ENCODE results near the gene IMPDH1. TPM values are rescaled to one million over a fixed set of nuclear protein-coding genes. Genes with fewer than 3 reads are reported as not detected.

Gene IMPDH1
- total and polyA plus RNA-seq, 2 experiments from 2014 or later: 34.7 to 70.5 TPM

- Histone ChIP-seq H3K4me3 (no peak overlapping the region), H2AFZ (no peak overlapping the region), H3K4me1 (ENCODE audit: insufficient read depth) (peaks cover 42% of the 10 kb centered on the region), H3K9me2 (replicated peaks; ENCODE audit: insufficient read depth) (no peaks in the 10 kb centered on the region), H3K27me3 (no peaks in the 10 kb centered on the region), H3K27ac (no peak overlapping the region), H3K4me2 (peak overlapping the region; percentile 97), H3K36me3 (replicated peaks; ENCODE audit: insufficient read depth, low read depth) (no peaks in the 10 kb centered on the region), H3K9me3 (ENCODE audit: low read depth) (no peaks in the 10 kb centered on the region), H4K20me1 (ENCODE audit: insufficient read depth, poor library complexity, severe bottlenecking) (peaks cover 4% of the 10 kb centered on the region), H3K79me2 (peaks cover 11% of the 10 kb centered on the region)
- WGBS (ENCODE audit: low lambda C conversion rate, missing lambda C conversion rate): 42% methylated on average over 15 of the region's 17 CpGs
- no peak for DNase-seq (ENCODE audit: low spot score)
- TF ChIP-seq CTCF (IDR thresholded peaks at IDR 0.05; ENCODE audit: poor library complexity): no peak
- no peak for TF ChIP-seq EZH2 (IDR thresholded peaks at IDR 0.05; ENCODE audit: borderline replicate concordance)
- no peak for TF ChIP-seq EZH2phosphoT487 (IDR thresholded peaks at IDR 0.05; ENCODE audit: low read depth, severe bottlenecking, unreplicated experiment)
Measured at GRCh38 chr7:128406314-128407232, 3.2 kb downstream of the IMPDH1 start.

GRCh38 chr7:128405471-128406313 is 4.1 kb downstream of the IMPDH1 start:
- 3% methylated on average over 38 of the region's 107 CpGs for WGBS (ENCODE audit: low lambda C conversion rate, missing lambda C conversion rate)
- H3K9me2 ChIP-seq (replicated peaks; ENCODE audit: insufficient read depth): no peaks in the 10 kb centered on the region
- no peaks in the 10 kb centered on the region for H3K9me3 ChIP-seq (ENCODE audit: low read depth)
- H3K4me3 ChIP-seq: peak overlapping the region; percentile 70
- H4K20me1 ChIP-seq (ENCODE audit: insufficient read depth, poor library complexity, severe bottlenecking): peaks cover 4% of the 10 kb centered on the region
- H3K27ac ChIP-seq: peak overlapping the region; percentile 34
- peak overlapping the region; percentile 78 for H2AFZ ChIP-seq
- no peaks in the 10 kb centered on the region for H3K27me3 ChIP-seq
- TF ChIP-seq EZH2phosphoT487 (IDR thresholded peaks at IDR 0.05; ENCODE audit: low read depth, severe bottlenecking, unreplicated experiment) (no peak), CTCF (IDR thresholded peaks at IDR 0.05; ENCODE audit: poor library complexity) (no peak), EZH2 (IDR thresholded peaks at IDR 0.05; ENCODE audit: borderline replicate concordance) (no peak)
- H3K4me1 ChIP-seq (ENCODE audit: insufficient read depth): peaks cover 36% of the 10 kb centered on the region
- DNase-seq (ENCODE audit: low spot score): peak; percentile 74
- H3K36me3 ChIP-seq (replicated peaks; ENCODE audit: insufficient read depth, low read depth): no peaks in the 10 kb centered on the region
- H3K79me2 ChIP-seq: peaks cover 11% of the 10 kb centered on the region
- peak overlapping the region; percentile 97 for H3K4me2 ChIP-seq

GRCh38 chr7:128404886-128405470 is 4.8 kb downstream of the IMPDH1 start:
- WGBS (ENCODE audit: low lambda C conversion rate, missing lambda C conversion rate): 41% methylated on average over 13 of the region's 13 CpGs
- H4K20me1 ChIP-seq (ENCODE audit: insufficient read depth, poor library complexity, severe bottlenecking): peaks cover 4% of the 10 kb centered on the region
- no peaks in the 10 kb centered on the region for H3K36me3 ChIP-seq (replicated peaks; ENCODE audit: insufficient read depth, low read depth)
- H2AFZ ChIP-seq: peak overlapping the region; percentile 78
- peak overlapping the region; percentile 70 for H3K4me3 ChIP-seq
- no peaks in the 10 kb centered on the region for H3K9me2 ChIP-seq (replicated peaks; ENCODE audit: insufficient read depth)
- H3K4me1 ChIP-seq (ENCODE audit: insufficient read depth): peaks cover 34% of the 10 kb centered on the region
- no peak for DNase-seq (ENCODE audit: low spot score)
- no peak for TF ChIP-seq EZH2phosphoT487 (IDR thresholded peaks at IDR 0.05; ENCODE audit: low read depth, severe bottlenecking, unreplicated experiment)
- peak; percentile 8 for TF ChIP-seq CTCF (IDR thresholded peaks at IDR 0.05; ENCODE audit: poor library complexity)
- TF ChIP-seq EZH2 (IDR thresholded peaks at IDR 0.05; ENCODE audit: borderline replicate concordance): no peak
- peak overlapping the region; percentile 97 for H3K4me2 ChIP-seq
- H3K27ac ChIP-seq: peak overlapping the region; percentile 34
- H3K9me3 ChIP-seq (ENCODE audit: low read depth): no peaks in the 10 kb centered on the region
- H3K27me3 ChIP-seq: no peaks in the 10 kb centered on the region
- H3K79me2 ChIP-seq: peaks cover 11% of the 10 kb centered on the region
